ENCODE results near the gene LTBP1. TPM values are rescaled to one million over a fixed set of nuclear protein-coding genes. Genes with fewer than 3 reads are reported as not detected.

Gene LTBP1
- total and polyA plus RNA-seq, 2 experiments from 2014 or later: 15.7 to 49.8 TPM

DNA sequence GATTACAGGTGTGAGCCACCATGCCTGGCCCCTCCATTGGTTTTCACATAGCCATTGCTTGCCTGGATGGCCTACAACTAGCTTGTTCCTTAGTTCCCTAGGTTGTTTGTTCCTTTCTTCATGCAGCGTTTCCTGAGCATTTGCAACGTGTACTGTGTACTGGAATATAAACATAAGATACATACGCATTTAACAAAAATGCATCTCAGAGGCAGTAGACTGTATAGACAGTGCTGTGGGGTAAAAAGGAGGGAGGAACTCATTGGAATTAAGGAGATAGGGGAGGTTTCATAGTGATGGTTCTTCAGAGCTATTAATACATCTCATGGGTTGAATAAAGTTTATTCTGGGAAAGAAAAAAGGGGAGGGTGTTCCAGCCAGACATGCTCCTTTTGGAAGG lies 269.2 kb downstream of the LTBP1 start:
- H3K36me3 Mint-ChIP-seq (ENCODE audit: low read depth): no peaks in the 10 kb centered on the region
- H3K4me2 ChIP-seq: no peak overlapping the region
- no peak overlapping the region for H3K4me3 Mint-ChIP-seq
- H3K79me2 ChIP-seq (replicated peaks; ENCODE audit: insufficient read depth): no peaks in the 10 kb centered on the region
- no peak for TF ChIP-seq NANOG (IDR thresholded peaks at IDR 0.05; ENCODE audit: borderline replicate concordance)
- TF ChIP-seq, protein P1, sequence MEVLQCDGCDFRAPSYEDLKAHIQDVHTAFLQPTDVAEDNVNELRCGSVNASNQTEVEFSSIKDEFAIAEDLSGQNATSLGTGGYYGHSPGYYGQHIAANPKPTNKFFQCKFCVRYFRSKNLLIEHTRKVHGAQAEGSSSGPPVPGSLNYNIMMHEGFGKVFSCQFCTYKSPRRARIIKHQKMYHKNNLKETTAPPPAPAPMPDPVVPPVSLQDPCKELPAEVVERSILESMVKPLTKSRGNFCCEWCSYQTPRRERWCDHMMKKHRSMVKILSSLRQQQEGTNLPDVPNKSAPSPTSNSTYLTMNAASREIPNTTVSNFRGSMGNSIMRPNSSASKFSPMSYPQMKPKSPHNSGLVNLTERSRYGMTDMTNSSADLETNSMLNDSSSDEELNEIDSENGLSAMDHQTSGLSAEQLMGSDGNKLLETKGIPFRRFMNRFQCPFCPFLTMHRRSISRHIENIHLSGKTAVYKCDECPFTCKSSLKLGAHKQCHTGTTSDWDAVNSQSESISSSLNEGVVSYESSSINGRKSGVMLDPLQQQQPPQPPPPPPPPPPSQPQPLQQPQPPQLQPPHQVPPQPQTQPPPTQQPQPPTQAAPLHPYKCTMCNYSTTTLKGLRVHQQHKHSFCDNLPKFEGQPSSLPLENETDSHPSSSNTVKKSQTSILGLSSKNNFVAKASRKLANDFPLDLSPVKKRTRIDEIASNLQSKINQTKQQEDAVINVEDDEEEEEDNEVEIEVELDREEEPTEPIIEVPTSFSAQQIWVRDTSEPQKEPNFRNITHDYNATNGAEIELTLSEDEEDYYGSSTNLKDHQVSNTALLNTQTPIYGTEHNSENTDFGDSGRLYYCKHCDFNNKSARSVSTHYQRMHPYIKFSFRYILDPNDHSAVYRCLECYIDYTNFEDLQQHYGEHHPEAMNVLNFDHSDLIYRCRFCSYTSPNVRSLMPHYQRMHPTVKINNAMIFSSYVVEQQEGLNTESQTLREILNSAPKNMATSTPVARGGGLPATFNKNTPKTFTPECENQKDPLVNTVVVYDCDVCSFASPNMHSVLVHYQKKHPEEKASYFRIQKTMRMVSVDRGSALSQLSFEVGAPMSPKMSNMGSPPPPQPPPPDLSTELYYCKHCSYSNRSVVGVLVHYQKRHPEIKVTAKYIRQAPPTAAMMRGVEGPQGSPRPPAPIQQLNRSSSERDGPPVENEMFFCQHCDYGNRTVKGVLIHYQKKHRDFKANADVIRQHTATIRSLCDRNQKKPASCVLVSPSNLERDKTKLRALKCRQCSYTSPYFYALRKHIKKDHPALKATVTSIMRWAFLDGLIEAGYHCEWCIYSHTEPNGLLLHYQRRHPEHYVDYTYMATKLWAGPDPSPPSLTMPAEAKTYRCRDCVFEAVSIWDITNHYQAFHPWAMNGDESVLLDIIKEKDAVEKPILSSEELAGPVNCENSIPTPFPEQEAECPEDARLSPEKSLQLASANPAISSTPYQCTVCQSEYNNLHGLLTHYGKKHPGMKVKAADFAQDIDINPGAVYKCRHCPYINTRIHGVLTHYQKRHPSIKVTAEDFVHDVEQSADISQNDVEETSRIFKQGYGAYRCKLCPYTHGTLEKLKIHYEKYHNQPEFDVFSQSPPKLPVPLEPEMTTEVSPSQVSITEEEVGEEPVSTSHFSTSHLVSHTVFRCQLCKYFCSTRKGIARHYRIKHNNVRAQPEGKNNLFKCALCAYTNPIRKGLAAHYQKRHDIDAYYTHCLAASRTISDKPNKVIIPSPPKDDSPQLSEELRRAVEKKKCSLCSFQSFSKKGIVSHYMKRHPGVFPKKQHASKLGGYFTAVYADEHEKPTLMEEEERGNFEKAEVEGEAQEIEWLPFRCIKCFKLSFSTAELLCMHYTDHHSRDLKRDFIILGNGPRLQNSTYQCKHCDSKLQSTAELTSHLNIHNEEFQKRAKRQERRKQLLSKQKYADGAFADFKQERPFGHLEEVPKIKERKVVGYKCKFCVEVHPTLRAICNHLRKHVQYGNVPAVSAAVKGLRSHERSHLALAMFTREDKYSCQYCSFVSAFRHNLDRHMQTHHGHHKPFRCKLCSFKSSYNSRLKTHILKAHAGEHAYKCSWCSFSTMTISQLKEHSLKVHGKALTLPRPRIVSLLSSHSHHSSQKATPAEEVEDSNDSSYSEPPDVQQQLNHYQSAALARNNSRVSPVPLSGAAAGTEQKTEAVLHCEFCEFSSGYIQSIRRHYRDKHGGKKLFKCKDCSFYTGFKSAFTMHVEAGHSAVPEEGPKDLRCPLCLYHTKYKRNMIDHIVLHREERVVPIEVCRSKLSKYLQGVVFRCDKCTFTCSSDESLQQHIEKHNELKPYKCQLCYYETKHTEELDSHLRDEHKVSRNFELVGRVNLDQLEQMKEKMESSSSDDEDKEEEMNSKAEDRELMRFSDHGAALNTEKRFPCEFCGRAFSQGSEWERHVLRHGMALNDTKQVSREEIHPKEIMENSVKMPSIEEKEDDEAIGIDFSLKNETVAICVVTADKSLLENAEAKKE (CRISPR knock-in tag; IDR thresholded peaks at IDR 0.05): no peak
- no peak for TF ChIP-seq CREB1 (CRISPR knock-in tag; IDR thresholded peaks at IDR 0.05; ENCODE audit: low read depth)
- TF ChIP-seq JUNB (IDR thresholded peaks at IDR 0.05; ENCODE audit: unreplicated experiment): no peak
- H3K27me3 ChIP-seq (ENCODE audit: insufficient read depth): no peaks in the 10 kb centered on the region
- H3K9me2 ChIP-seq (ENCODE audit: insufficient read depth): no peaks in the 10 kb centered on the region
- H4K20me1 ChIP-seq (replicated peaks; ENCODE audit: insufficient read depth): no peaks in the 10 kb centered on the region
- no peaks in the 10 kb centered on the region for H3K27me3 Mint-ChIP-seq (ENCODE audit: insufficient read depth, low read depth, poor library complexity)
- H3F3A ChIP-seq (replicated peaks; ENCODE audit: low read depth): no peaks in the 10 kb centered on the region
- ATAC-seq (no peak), DNase-seq (ENCODE audit: low spot score) (no peak)
- H3K9me3 Mint-ChIP-seq: no peaks in the 10 kb centered on the region
- H3K27ac Mint-ChIP-seq: no peak overlapping the region
- H3K4me1 ChIP-seq (ENCODE audit: insufficient read depth): peaks cover 14% of the 10 kb centered on the region; the same call in 1 of the 2 replicates
- H3K36me3 ChIP-seq (ENCODE audit: insufficient read depth): no peaks in the 10 kb centered on the region
- H2AFZ ChIP-seq: no peak overlapping the region
- no peak overlapping the region for H3K27ac ChIP-seq (ENCODE audit: low read depth)
- no peak overlapping the region for H3K4me3 ChIP-seq
- peaks cover 19% of the 10 kb centered on the region for H3K4me1 Mint-ChIP-seq

DNA sequence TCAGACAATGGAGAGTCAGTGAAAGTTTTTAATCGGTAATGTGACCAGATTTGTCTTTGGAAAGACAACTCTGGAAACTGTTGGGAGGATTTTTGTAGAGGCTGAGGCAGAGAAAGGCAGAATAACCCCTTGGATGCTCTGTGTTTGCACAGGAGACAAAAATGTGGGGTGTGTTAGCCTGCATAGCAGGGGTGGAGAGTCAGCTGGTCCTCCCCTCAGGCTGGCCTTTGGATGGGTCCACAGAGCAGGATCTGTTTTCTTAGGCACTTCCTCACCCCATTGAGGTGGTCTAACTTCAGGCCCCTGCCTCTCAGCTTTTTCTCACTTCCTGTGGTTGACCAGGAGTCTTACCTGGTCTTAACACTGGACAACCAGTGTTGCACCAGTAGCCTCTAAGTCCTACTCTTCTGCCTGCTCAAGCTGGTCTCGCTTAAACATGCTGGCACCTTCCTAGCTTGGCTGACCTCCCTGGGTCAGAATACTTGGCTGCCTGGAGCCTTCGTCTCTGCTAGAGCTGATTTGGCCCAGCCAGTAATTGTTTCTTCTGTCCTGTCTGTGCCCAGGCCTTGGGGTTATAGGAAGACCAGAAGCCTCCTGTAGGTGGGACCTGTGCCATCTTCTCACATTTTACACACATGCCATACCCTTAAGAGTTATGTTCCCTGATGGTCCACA lies 269.9 kb downstream of the LTBP1 start:
- Histone ChIP-seq H4K20me1 (replicated peaks; ENCODE audit: insufficient read depth) (no peaks in the 10 kb centered on the region), H3K27ac (ENCODE audit: low read depth) (no peak overlapping the region), H3K36me3 (ENCODE audit: insufficient read depth) (no peaks in the 10 kb centered on the region), H3K27me3 (ENCODE audit: insufficient read depth) (no peaks in the 10 kb centered on the region), H3K4me3 (no peak overlapping the region), H3K9me2 (ENCODE audit: insufficient read depth) (no peaks in the 10 kb centered on the region), H3F3A (replicated peaks; ENCODE audit: low read depth) (no peaks in the 10 kb centered on the region), H3K4me2 (no peak overlapping the region), H2AFZ (no peak overlapping the region), H3K4me1 (ENCODE audit: insufficient read depth) (peaks cover 14% of the 10 kb centered on the region; the same call in 1 of the 2 replicates), H3K79me2 (replicated peaks; ENCODE audit: insufficient read depth) (no peaks in the 10 kb centered on the region)
- no peak overlapping the region for H3K27ac Mint-ChIP-seq
- no peaks in the 10 kb centered on the region for H3K36me3 Mint-ChIP-seq (ENCODE audit: low read depth)
- ATAC-seq (no peak), DNase-seq (ENCODE audit: low spot score) (no peak)
- H3K4me3 Mint-ChIP-seq: no peak overlapping the region
- no peaks in the 10 kb centered on the region for H3K9me3 Mint-ChIP-seq
- H3K27me3 Mint-ChIP-seq (ENCODE audit: insufficient read depth, low read depth, poor library complexity): no peaks in the 10 kb centered on the region
- H3K4me1 Mint-ChIP-seq: peaks cover 19% of the 10 kb centered on the region
- no peak for TF ChIP-seq STAT1 (IDR thresholded peaks at IDR 0.05; ENCODE audit: unreplicated experiment)
- TF ChIP-seq ZNF331 (CRISPR knock-in tag; IDR thresholded peaks at IDR 0.05; ENCODE audit: low read depth): no peak
- no peak for TF ChIP-seq CREB1 (CRISPR knock-in tag; IDR thresholded peaks at IDR 0.05; ENCODE audit: low read depth)
- no peak for TF ChIP-seq JUNB (IDR thresholded peaks at IDR 0.05; ENCODE audit: unreplicated experiment)
- no peak for TF ChIP-seq POLR2AphosphoS5 (IDR thresholded peaks at IDR 0.05; ENCODE audit: low read depth)

All from GM23338 (cell line).